ENCODE data around the gene RANBP9. TPM values are rescaled to one million over a fixed set of nuclear protein-coding genes. Genes with fewer than 3 reads are reported as not detected.

The RANBP9 gene
- total RNA-seq, 1 donor from 2014 or later = 44.8 TPM

GRCh38 chr6:13579911-13580310 is 131.7 kb downstream of the RANBP9 start:
- H3K27ac ChIP-seq = no peak overlapping the region
- H3K27me3 ChIP-seq = no peaks in the 10 kb centered on the region
- H3K4me3 Mint-ChIP-seq = no peak overlapping the region
- no peak overlapping the region for H2AFZ ChIP-seq (replicated peaks)
- H3K27ac Mint-ChIP-seq = no peak overlapping the region
- peaks cover 4% of the 10 kb centered on the region for H3K27me3 Mint-ChIP-seq (ENCODE audit: insufficient read depth, low read depth)
- peaks cover 6% of the 10 kb centered on the region for H3K9me3 Mint-ChIP-seq
- H3K36me3 Mint-ChIP-seq = peaks cover 17% of the 10 kb centered on the region
- H3F3A ChIP-seq (ENCODE audit: low read depth) = peaks cover 12% of the 10 kb centered on the region
- peaks cover 5% of the 10 kb centered on the region for H3K4me1 ChIP-seq
- no peak for TF ChIP-seq EZH2phosphoT487 (IDR thresholded peaks at IDR 0.05)
- no peak for TF ChIP-seq EZH2 (IDR thresholded peaks at IDR 0.05)
- no peak for TF ChIP-seq CTCF (IDR thresholded peaks at IDR 0.05)
- no peak overlapping the region for H3K4me3 ChIP-seq
- no peak overlapping the region for H3K4me2 ChIP-seq
- H3K36me3 ChIP-seq = no peaks in the 10 kb centered on the region
- H3K9ac ChIP-seq = no peak overlapping the region
- H4K20me1 ChIP-seq (ENCODE audit: low read depth) = no peaks in the 10 kb centered on the region
- peaks cover 28% of the 10 kb centered on the region for H3K79me2 ChIP-seq (ENCODE audit: low read depth)
- DNase-seq (ENCODE audit: low spot score) = no peak
- peaks cover 5% of the 10 kb centered on the region for H3K4me1 Mint-ChIP-seq
- H3K9me3 ChIP-seq (ENCODE audit: low read depth) = no peaks in the 10 kb centered on the region

GRCh38 chr6:13577926-13578325 is 133.7 kb downstream of the RANBP9 start:
- H3K27me3 Mint-ChIP-seq (ENCODE audit: insufficient read depth, low read depth) = peaks cover 2% of the 10 kb centered on the region
- peaks cover 6% of the 10 kb centered on the region for H3K9me3 Mint-ChIP-seq
- no peak overlapping the region for H2AFZ ChIP-seq (replicated peaks)

DNA sequence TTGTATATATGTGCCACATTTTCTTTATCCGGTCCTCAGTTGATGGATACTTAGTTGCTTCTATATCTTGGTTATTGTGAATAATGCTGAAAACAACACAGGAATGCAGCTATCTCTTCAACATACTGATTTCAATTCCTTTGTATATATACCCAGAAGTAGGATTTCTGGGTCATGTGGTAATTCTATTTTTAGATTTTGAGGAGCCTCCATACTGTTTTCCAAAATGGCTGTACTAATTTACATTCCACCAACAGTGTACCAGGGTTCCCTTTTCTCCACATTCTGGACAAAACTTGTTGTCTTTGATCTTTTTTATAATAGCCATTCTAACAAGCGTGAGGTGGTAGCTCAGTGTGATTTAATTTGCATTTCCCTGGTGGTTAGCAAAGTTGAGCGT is 135.6 kb downstream of the RANBP9 start:
- Histone ChIP-seq H3K9me3 (ENCODE audit: low read depth) (no peaks in the 10 kb centered on the region), H3K27ac (no peak overlapping the region), H3K4me1 (peaks cover 22% of the 10 kb centered on the region), H2AFZ (replicated peaks) (no peak overlapping the region), H3K36me3 (no peaks in the 10 kb centered on the region), H3K9ac (no peak overlapping the region), H4K20me1 (ENCODE audit: low read depth) (no peaks in the 10 kb centered on the region), H3K4me3 (no peak overlapping the region), H3K27me3 (no peaks in the 10 kb centered on the region), H3K4me2 (no peak overlapping the region), H3F3A (ENCODE audit: low read depth) (peaks cover 39% of the 10 kb centered on the region), H3K79me2 (ENCODE audit: low read depth) (peaks cover 28% of the 10 kb centered on the region)
- Mint-ChIP-seq H3K27me3 (ENCODE audit: insufficient read depth, low read depth) (peaks cover 3% of the 10 kb centered on the region), H3K36me3 (peaks cover 7% of the 10 kb centered on the region), H3K4me3 (peak overlapping the region; percentile 68), H3K27ac (no peak overlapping the region), H3K9me3 (peaks cover 6% of the 10 kb centered on the region), H3K4me1 (peaks cover 22% of the 10 kb centered on the region)
- DNase-seq (ENCODE audit: low spot score) = no peak
- TF ChIP-seq CTCF (IDR thresholded peaks at IDR 0.05) (no peak), EZH2 (IDR thresholded peaks at IDR 0.05) (no peak), EZH2phosphoT487 (IDR thresholded peaks at IDR 0.05) (no peak)

More at GRCh38 chr6:13577926-13578325, 133.7 kb downstream of the RANBP9 start:
- TF ChIP-seq EZH2phosphoT487 (IDR thresholded peaks at IDR 0.05) (no peak), EZH2 (IDR thresholded peaks at IDR 0.05) (no peak), CTCF (IDR thresholded peaks at IDR 0.05) (no peak)
- no peaks in the 10 kb centered on the region for H3K36me3 ChIP-seq
- peaks cover 28% of the 10 kb centered on the region for H3K79me2 ChIP-seq (ENCODE audit: low read depth)
- Mint-ChIP-seq H3K4me3 (no peak overlapping the region), H3K4me1 (peaks cover 13% of the 10 kb centered on the region), H3K27ac (no peak overlapping the region), H3K36me3 (peaks cover 10% of the 10 kb centered on the region)
- H3K4me3 ChIP-seq = no peak overlapping the region
- H3K27me3 ChIP-seq = no peaks in the 10 kb centered on the region
- no peak overlapping the region for H3K9ac ChIP-seq
- DNase-seq (ENCODE audit: low spot score) = no peak
- peaks cover 13% of the 10 kb centered on the region for H3K4me1 ChIP-seq
- no peaks in the 10 kb centered on the region for H4K20me1 ChIP-seq (ENCODE audit: low read depth)
- no peaks in the 10 kb centered on the region for H3K9me3 ChIP-seq (ENCODE audit: low read depth)
- H3K27ac ChIP-seq = no peak overlapping the region
- H3K4me2 ChIP-seq = no peak overlapping the region
- peaks cover 31% of the 10 kb centered on the region for H3F3A ChIP-seq (ENCODE audit: low read depth)

All from neural progenitor cell (in vitro differentiated cells).